Measurements from ENCODE around the gene PDIA3.

PDIA3 gene

DNA sequence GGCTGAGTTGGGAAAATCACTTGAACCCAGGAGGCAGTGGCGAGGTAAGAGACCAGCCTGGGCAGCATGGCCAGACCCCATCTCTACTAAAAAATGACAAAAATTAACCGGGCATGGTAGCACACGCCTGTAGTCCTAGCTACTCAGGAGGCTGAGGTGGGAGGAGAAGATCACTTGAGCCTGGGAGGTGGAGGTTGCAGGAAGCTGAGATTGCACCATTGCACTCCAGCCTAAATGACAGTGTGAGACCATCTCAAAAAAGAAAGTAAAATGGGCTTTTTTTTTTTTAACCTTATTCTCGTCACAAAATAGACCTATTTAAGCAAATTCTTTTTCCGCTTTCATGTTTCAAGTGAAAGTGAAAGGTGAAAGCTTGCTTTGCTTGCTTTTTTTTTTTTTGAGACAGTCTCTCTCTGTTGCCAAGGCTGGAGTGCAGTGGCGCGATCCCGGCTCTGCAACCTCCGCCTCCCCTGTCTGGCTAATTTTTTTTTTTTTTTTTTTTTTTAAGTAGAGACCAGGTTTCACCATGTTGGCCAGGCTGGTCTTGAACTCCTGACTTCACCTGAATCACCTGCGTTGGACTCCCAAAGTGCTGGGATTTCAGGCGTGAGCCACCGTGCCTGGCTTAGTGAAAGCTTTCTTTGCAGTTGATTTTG, 3.6 kb downstream of the PDIA3 start:
- WGBS (ENCODE audit: insufficient coverage, insufficient read length): no CpG with 5 or more reads among the region's 12 CpGs
- Histone ChIP-seq H3K27ac (ENCODE audit: low read length) (no peak overlapping the region), H3K4me3 (ENCODE audit: low read length) (no peak overlapping the region), H3K4me1 (ENCODE audit: control insufficient read depth, insufficient read depth, low read length) (no peaks in the 10 kb centered on the region; the same call in 1 of the 2 replicates), H3K9me3 (ENCODE audit: control insufficient read depth, insufficient read depth, low read length) (no peaks in the 10 kb centered on the region), H3K27me3 (ENCODE audit: control insufficient read depth, insufficient read depth, low read length) (no peaks in the 10 kb centered on the region), H3K36me3 (ENCODE audit: control insufficient read depth, insufficient read depth, low read length) (no peaks in the 10 kb centered on the region; the same call in 1 of the 2 replicates)
- no peak for DNase-seq (ENCODE audit: low read depth, low spot score)

DNA sequence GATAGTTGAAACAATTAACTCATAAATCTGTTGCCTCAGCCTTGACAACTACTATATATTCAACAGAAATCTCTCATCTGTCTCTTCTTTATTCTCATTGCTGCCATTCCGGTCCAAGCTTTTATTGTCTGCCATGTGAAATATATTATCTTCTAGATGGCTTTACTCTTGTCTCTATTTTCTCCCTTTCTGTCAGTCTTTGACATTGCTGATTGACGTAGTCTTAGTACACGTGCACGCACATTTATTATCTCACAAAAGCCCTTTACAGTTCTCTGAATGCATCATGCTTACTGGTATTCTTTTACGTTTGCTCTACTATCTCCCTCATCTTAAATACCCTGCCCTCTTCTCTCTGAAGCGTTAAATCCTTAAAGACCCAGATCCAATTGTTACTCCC, 5.6 kb downstream of the PDIA3 start:
- no peak overlapping the region for H3K4me3 ChIP-seq (ENCODE audit: low read length)
- H3K27ac ChIP-seq (ENCODE audit: low read length): no peak overlapping the region
- no CpG with 5 or more reads among the region's 6 CpGs for WGBS (ENCODE audit: insufficient coverage, insufficient read length)
- no peaks in the 10 kb centered on the region for H3K9me3 ChIP-seq (ENCODE audit: control insufficient read depth, insufficient read depth, low read length)
- no peaks in the 10 kb centered on the region; the same call in 1 of the 2 replicates for H3K36me3 ChIP-seq (ENCODE audit: control insufficient read depth, insufficient read depth, low read length)
- no peaks in the 10 kb centered on the region for H3K4me1 ChIP-seq (ENCODE audit: control insufficient read depth, insufficient read depth, low read length)
- DNase-seq (ENCODE audit: low read depth, low spot score): no peak
- H3K27me3 ChIP-seq (ENCODE audit: control insufficient read depth, insufficient read depth, low read length): no peaks in the 10 kb centered on the region

- DNase-seq (ENCODE audit: low read depth, low spot score): no peak
- no peak overlapping the region for H3K4me3 ChIP-seq (ENCODE audit: low read length)
- no peak overlapping the region for H3K27ac ChIP-seq (ENCODE audit: low read length)
- no CpG with 5 or more reads among the region's 6 CpGs for WGBS (ENCODE audit: insufficient coverage, insufficient read length)
- H3K9me3 ChIP-seq (ENCODE audit: control insufficient read depth, insufficient read depth, low read length): no peaks in the 10 kb centered on the region
- H3K4me1 ChIP-seq (ENCODE audit: control insufficient read depth, insufficient read depth, low read length): no peaks in the 10 kb centered on the region
- H3K36me3 ChIP-seq (ENCODE audit: control insufficient read depth, insufficient read depth, low read length): peaks cover 26% of the 10 kb centered on the region; the same call in 1 of the 2 replicates
- no peaks in the 10 kb centered on the region for H3K27me3 ChIP-seq (ENCODE audit: control insufficient read depth, insufficient read depth, low read length)
Measured at GRCh38 chr15:43762824-43763223, 16.6 kb downstream of the PDIA3 start.

- no peak overlapping the region for H3K27ac ChIP-seq (ENCODE audit: low read length)
- no peaks in the 10 kb centered on the region for H3K27me3 ChIP-seq (ENCODE audit: control insufficient read depth, insufficient read depth, low read length)
- no CpG with 5 or more reads among the region's 2 CpGs for WGBS (ENCODE audit: insufficient coverage, insufficient read length)
- no peaks in the 10 kb centered on the region for H3K4me1 ChIP-seq (ENCODE audit: control insufficient read depth, insufficient read depth, low read length)
- H3K9me3 ChIP-seq (ENCODE audit: control insufficient read depth, insufficient read depth, low read length): no peaks in the 10 kb centered on the region
- DNase-seq (ENCODE audit: low read depth, low spot score): no peak
- peaks cover 29% of the 10 kb centered on the region; the same call in 1 of the 2 replicates for H3K36me3 ChIP-seq (ENCODE audit: control insufficient read depth, insufficient read depth, low read length)
- no peak overlapping the region for H3K4me3 ChIP-seq (ENCODE audit: low read length)
Measured at GRCh38 chr15:43763819-43764446, 17.7 kb downstream of the PDIA3 start.

DNA sequence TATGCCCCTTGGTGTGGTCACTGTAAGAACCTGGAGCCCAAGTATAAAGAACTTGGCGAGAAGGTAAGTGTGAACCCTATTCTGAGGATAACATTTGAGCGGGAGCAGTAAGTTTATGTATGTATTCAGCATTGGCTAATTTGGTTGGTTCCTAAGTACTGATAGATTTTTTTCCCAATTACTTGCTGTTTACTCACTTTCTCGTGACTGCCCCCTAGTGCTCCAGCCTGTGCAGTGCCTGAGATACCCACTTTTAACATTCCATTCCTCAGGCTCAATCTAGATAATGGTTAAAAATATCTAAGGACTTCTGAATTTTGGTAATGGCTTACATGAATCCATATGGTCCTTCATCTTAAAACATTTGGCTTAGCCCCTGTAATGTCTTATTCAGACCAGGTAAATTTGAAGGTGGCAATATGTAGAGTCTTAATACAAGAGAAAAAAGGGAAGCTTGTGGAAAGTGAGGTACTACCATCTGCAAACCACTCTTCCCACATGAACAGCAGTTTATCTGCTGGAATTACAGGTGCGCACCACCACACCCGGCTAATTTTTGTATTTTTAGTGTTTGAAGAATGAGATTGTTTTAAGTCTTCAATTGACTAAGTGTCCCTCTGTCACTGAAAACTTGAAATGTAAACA, 23.5 kb downstream of the PDIA3 start:
- no peak for DNase-seq (ENCODE audit: low read depth, low spot score)
- no peaks in the 10 kb centered on the region for H3K4me1 ChIP-seq (ENCODE audit: control insufficient read depth, insufficient read depth, low read length)
- H3K36me3 ChIP-seq (ENCODE audit: control insufficient read depth, insufficient read depth, low read length): peaks cover 28% of the 10 kb centered on the region; the same call in 1 of the 2 replicates

GRCh38 chr15:43771816-43772215, 25.6 kb downstream of the PDIA3 start:
- no peak for DNase-seq (ENCODE audit: low read depth, low spot score)
- Histone ChIP-seq H3K36me3 (ENCODE audit: control insufficient read depth, insufficient read depth, low read length) (peaks cover 24% of the 10 kb centered on the region; the same call in 1 of the 2 replicates), H3K4me3 (ENCODE audit: low read length) (no peak overlapping the region), H3K4me1 (ENCODE audit: control insufficient read depth, insufficient read depth, low read length) (peaks cover 2% of the 10 kb centered on the region; the same call in 1 of the 2 replicates), H3K27ac (ENCODE audit: low read length) (no peak overlapping the region), H3K27me3 (ENCODE audit: control insufficient read depth, insufficient read depth, low read length) (no peaks in the 10 kb centered on the region), H3K9me3 (ENCODE audit: control insufficient read depth, insufficient read depth, low read length) (no peaks in the 10 kb centered on the region)
- no CpG with 5 or more reads among the region's 2 CpGs for WGBS (ENCODE audit: insufficient coverage, insufficient read length)

More for the DNA sequence above, 23.5 kb downstream of the PDIA3 start:
- Histone ChIP-seq H3K27ac (ENCODE audit: low read length) (no peak overlapping the region), H3K4me3 (ENCODE audit: low read length) (no peak overlapping the region), H3K27me3 (ENCODE audit: control insufficient read depth, insufficient read depth, low read length) (no peaks in the 10 kb centered on the region), H3K9me3 (ENCODE audit: control insufficient read depth, insufficient read depth, low read length) (no peaks in the 10 kb centered on the region)
- no CpG with 5 or more reads among the region's 5 CpGs for WGBS (ENCODE audit: insufficient coverage, insufficient read length)

DNA sequence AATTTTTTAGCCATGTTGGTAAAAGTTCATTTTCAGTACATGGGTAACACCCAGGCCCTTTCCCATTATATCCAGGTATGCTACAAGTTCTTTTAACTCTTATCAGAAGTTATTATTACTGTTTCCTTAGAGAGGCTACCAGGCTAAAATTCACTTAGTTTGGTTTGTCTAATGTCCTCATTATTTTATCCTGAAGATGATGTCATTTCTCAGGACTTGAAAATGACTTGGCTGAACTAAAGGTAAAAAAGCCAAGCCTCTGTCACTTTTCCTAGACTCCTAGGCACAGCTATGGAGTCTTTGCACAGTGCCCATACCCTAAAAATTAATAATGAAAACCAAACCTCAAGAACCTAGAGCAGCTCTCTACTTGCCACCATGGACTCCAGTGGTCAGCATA, 26.4 kb downstream of the PDIA3 start:
- no peaks in the 10 kb centered on the region for H3K9me3 ChIP-seq (ENCODE audit: control insufficient read depth, insufficient read depth, low read length)
- no peaks in the 10 kb centered on the region for H3K27me3 ChIP-seq (ENCODE audit: control insufficient read depth, insufficient read depth, low read length)
- H3K4me3 ChIP-seq (ENCODE audit: low read length): no peak overlapping the region
- no peak overlapping the region for H3K27ac ChIP-seq (ENCODE audit: low read length)
- H3K36me3 ChIP-seq (ENCODE audit: control insufficient read depth, insufficient read depth, low read length): peaks cover 22% of the 10 kb centered on the region; the same call in 1 of the 2 replicates
- DNase-seq (ENCODE audit: low read depth, low spot score): no peak
- H3K4me1 ChIP-seq (ENCODE audit: control insufficient read depth, insufficient read depth, low read length): peaks cover 4% of the 10 kb centered on the region

DNA sequence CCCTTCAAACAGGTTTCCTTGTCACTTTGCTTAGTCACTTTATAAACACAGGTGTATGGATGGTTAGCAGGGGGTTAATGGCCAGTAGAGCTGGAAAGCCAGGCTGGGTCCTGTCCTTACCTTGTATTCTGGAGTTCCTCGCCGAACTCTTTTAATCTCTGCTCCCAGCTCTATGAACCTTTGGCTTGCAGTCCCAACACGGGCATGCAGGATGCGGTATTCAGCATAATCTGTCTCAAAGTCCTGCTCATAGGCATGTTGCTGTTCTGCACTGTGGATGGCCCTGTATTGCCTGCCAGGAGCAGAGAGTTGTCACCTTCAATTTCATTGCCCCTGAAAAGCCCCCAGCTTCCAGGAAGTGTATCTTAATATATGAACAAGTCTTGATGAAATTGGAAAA, 27.8 kb downstream of the PDIA3 start:
- peaks cover 4% of the 10 kb centered on the region for H3K4me1 ChIP-seq (ENCODE audit: control insufficient read depth, insufficient read depth, low read length)

DNA sequence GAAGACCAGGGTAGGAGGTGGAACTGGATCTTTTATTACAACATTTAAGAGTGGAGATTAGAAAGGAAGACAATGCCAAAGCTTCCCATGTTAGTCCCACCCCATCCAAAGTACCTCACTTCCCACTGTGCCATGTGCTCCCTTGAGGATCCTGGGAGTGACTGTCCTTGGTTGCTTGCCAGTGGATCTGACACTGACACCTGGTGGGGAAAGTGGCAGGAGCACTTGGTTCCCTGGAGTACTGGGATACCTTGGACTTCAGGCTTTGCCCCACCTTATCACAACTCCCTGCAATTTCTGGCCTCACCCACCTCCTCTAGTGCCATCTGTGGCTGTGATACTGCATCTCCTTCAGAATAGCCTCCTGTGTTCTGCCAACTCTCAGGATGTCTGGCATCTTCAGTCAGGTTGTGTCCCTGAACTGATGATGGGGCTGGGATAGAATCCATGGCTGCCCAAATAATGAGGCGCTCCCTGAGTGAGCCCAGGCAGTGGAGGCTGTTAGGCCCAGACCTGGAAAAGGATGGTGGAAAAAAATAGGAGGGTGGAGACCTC, 29.2 kb downstream of the PDIA3 start:
- Histone ChIP-seq H3K27me3 (ENCODE audit: control insufficient read depth, insufficient read depth, low read length) (no peaks in the 10 kb centered on the region), H3K36me3 (ENCODE audit: control insufficient read depth, insufficient read depth, low read length) (peaks cover 8% of the 10 kb centered on the region; the same call in 1 of the 2 replicates), H3K4me1 (ENCODE audit: control insufficient read depth, insufficient read depth, low read length) (peaks cover 4% of the 10 kb centered on the region), H3K27ac (ENCODE audit: low read length) (no peak overlapping the region), H3K9me3 (ENCODE audit: control insufficient read depth, insufficient read depth, low read length) (no peaks in the 10 kb centered on the region), H3K4me3 (ENCODE audit: low read length) (no peak overlapping the region; the same call in 1 of the 2 replicates)
- WGBS (ENCODE audit: insufficient coverage, insufficient read length): no CpG with 5 or more reads among the region's 1 CpG
- no peak for DNase-seq (ENCODE audit: low read depth, low spot score)

More for the DNA sequence above, 27.8 kb downstream of the PDIA3 start:
- Histone ChIP-seq H3K27ac (ENCODE audit: low read length) (no peak overlapping the region), H3K4me3 (ENCODE audit: low read length) (no peak overlapping the region), H3K36me3 (ENCODE audit: control insufficient read depth, insufficient read depth, low read length) (peaks cover 15% of the 10 kb centered on the region; the same call in 1 of the 2 replicates), H3K9me3 (ENCODE audit: control insufficient read depth, insufficient read depth, low read length) (no peaks in the 10 kb centered on the region), H3K27me3 (ENCODE audit: control insufficient read depth, insufficient read depth, low read length) (no peaks in the 10 kb centered on the region)
- no CpG with 5 or more reads among the region's 4 CpGs for WGBS (ENCODE audit: insufficient coverage, insufficient read length)
- DNase-seq (ENCODE audit: low read depth, low spot score): no peak

DNA sequence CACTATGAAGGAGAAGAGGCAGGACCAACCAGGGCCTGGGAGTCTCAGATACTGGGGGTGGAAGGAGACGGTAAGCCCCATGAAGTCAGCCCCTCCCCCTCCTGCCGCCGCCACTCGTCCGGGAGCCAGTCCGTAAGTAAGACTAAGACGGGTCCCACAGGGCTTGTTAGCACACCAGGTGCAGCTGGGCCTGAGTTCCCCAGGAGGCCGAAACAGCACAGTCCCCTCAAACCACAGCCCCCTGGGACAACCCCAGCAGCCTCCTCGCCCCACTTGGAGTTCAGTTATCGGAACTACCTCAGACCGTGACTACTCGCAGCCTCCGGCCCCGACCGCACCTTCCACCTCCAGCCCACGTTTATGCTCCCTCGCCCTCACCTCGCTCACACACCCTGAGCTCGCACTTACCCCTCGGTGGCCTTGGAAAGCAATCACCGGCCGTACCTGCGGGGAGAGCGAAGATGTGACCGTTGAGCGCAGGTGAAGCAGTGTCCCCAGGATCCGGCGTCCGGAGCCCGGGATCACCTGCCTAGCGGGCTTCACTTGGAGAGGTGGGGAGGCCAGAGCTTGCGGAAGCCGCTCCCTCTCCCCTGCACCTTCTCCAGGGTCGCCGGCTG, 30.0 kb downstream of the PDIA3 start:
- Histone ChIP-seq H3K27ac (ENCODE audit: low read length) (no peak overlapping the region), H3K27me3 (ENCODE audit: control insufficient read depth, insufficient read depth, low read length) (no peaks in the 10 kb centered on the region), H3K4me3 (ENCODE audit: low read length) (peak overlapping the region; percentile 62; the same call in 1 of the 2 replicates), H3K9me3 (ENCODE audit: control insufficient read depth, insufficient read depth, low read length) (no peaks in the 10 kb centered on the region), H3K4me1 (ENCODE audit: control insufficient read depth, insufficient read depth, low read length) (peaks cover 4% of the 10 kb centered on the region), H3K36me3 (ENCODE audit: control insufficient read depth, insufficient read depth, low read length) (peaks cover 8% of the 10 kb centered on the region; the same call in 1 of the 2 replicates)
- DNase-seq (ENCODE audit: low read depth, low spot score): no peak
- no CpG with 5 or more reads among the region's 35 CpGs for whole genome bisulfite sequencing (ENCODE audit: insufficient coverage, insufficient read length)

Measured in iPS DF 6.9 (cell line).